HEK293T (cell line): ENCODE measurements around the gene VPS37B.

Source experiments
- CTCF ChIA-PET: fragments of 350-600 bp; formaldehyde crosslinking; extraction: SDS; loops from one replicate; lab custom pipeline; 2021; ENCODE audit warnings: antibody characterized with exemption, inconsistent platforms; lab: Yijun Ruan, JAX
- POLR2A ChIA-PET: fragments of 350-600 bp; formaldehyde crosslinking; extraction: SDS; loops from one replicate; lab custom pipeline; 2020; ENCODE audit warnings: antibody characterized with exemption, inconsistent platforms; lab: Yijun Ruan, JAX
- DNase-seq: peaks from one replicate; pipeline ENCODE4 v3.0.0; 2012; ENCODE audit warnings: mixed read lengths; ENCODE audit errors: extremely low spot score
- ARNT ChIP-seq: fragments of 450-650 bp; IDR thresholded peaks from 2 replicates; pipeline ENCODE4 v1.6.1; 2017; ENCODE audit warnings: mild to moderate bottlenecking
- BHLHE40 ChIP-seq: fragments of 450-650 bp; IDR thresholded peaks from 2 replicates; pipeline ENCODE4 v1.6.1; 2016; ENCODE audit warnings: mild to moderate bottlenecking, moderate library complexity, borderline replicate concordance
- CTBP1 ChIP-seq: fragments of 450-650 bp; IDR thresholded peaks from 2 replicates; pipeline ENCODE4 v1.6.1; 2016; ENCODE audit warnings: borderline replicate concordance
- ELF4 ChIP-seq: fragments of 450-650 bp; IDR thresholded peaks from 2 replicates; pipeline ENCODE4 v1.6.1; 2017; ENCODE audit warnings: antibody characterized with exemption
- FOXA1 ChIP-seq: fragments of 450-650 bp; IDR thresholded peaks from 2 replicates; pipeline ENCODE4 v1.6.1; 2016; ENCODE audit warnings: mild to moderate bottlenecking
- FOXK2 ChIP-seq: fragments of 450-650 bp; IDR thresholded peaks from 2 replicates; pipeline ENCODE4 v1.6.1; 2016; ENCODE audit warnings: mild to moderate bottlenecking
- FOXM1 ChIP-seq: fragments of 450-650 bp; IDR thresholded peaks from 2 replicates; pipeline ENCODE4 v1.6.1; 2017; ENCODE audit warnings: mild to moderate bottlenecking, borderline replicate concordance
- HDGF ChIP-seq: fragments of 450-650 bp; IDR thresholded peaks from 2 replicates; pipeline ENCODE4 v1.6.1; 2017; ENCODE audit warnings: antibody characterized with exemption, borderline replicate concordance
- L3MBTL2 ChIP-seq: fragments of 450-650 bp; conservative IDR thresholded peaks from 2 replicates; pipeline ENCODE4 v1.6.1; 2016; ENCODE audit warnings: mild to moderate bottlenecking
- LEF1 ChIP-seq: fragments of 450-650 bp; IDR thresholded peaks from 2 replicates; pipeline ENCODE4 v1.6.1; 2017; ENCODE audit warnings: mild to moderate bottlenecking, borderline replicate concordance
- NFRKB ChIP-seq: fragments of 450-650 bp; IDR thresholded peaks from 2 replicates; pipeline ENCODE4 v1.6.1; 2016; ENCODE audit warnings: mild to moderate bottlenecking, moderate library complexity
- SP1 ChIP-seq: fragments of 450-650 bp; IDR thresholded peaks from 2 replicates; pipeline ENCODE4 v1.6.1; 2017
- SUZ12 ChIP-seq: fragments of 450-650 bp; IDR thresholded peaks from 2 replicates; pipeline ENCODE4 v1.6.1; 2016; ENCODE audit warnings: mild to moderate bottlenecking
- TARDBP ChIP-seq: fragments of 450-650 bp; IDR thresholded peaks from 2 replicates; pipeline ENCODE4 v1.6.1; 2016
- ZNF384 ChIP-seq: fragments of 450-650 bp; IDR thresholded peaks from 2 replicates; pipeline ENCODE4 v1.6.1; 2016
- TF ChIP-seq, protein P1 (sequence below): fragments of 450-650 bp; IDR thresholded peaks from 2 replicates; pipeline ENCODE4 v1.6.1; 2016

VPS37B gene

DNA sequence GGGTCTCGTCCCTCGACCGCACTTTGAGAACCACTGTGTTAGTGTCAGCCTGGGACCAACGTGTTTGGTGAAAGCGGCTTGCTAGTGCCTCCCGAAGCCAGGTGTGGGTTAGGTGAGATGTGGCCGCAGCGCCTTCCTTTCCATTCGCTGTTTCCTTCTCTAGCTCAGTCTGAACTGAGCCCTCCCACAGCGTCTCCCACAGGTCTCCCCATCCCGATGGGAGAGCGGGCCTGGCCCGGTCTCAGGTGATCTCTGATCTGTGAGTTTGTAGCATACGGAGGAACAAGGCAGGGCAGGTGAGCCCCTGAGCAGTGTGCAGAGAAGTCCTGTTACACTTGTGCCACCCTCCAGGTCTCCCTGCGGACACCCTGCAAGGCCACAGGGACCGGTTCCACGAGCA is 41.4 kb downstream of the VPS37B start:
- ChIA-PET CTCF (no interaction called here), POLR2A (no interaction called here)
- TF ChIP-seq BHLHE40 (no peak), SP1 (no peak), CTBP1 (no peak), SUZ12 (no peak), FOXA1 (no peak), FOXM1 (no peak)
- TF ChIP-seq, protein P1, sequence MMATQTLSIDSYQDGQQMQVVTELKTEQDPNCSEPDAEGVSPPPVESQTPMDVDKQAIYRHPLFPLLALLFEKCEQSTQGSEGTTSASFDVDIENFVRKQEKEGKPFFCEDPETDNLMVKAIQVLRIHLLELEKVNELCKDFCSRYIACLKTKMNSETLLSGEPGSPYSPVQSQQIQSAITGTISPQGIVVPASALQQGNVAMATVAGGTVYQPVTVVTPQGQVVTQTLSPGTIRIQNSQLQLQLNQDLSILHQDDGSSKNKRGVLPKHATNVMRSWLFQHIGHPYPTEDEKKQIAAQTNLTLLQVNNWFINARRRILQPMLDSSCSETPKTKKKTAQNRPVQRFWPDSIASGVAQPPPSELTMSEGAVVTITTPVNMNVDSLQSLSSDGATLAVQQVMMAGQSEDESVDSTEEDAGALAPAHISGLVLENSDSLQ: no peak
- no peak for DNase-seq

DNA sequence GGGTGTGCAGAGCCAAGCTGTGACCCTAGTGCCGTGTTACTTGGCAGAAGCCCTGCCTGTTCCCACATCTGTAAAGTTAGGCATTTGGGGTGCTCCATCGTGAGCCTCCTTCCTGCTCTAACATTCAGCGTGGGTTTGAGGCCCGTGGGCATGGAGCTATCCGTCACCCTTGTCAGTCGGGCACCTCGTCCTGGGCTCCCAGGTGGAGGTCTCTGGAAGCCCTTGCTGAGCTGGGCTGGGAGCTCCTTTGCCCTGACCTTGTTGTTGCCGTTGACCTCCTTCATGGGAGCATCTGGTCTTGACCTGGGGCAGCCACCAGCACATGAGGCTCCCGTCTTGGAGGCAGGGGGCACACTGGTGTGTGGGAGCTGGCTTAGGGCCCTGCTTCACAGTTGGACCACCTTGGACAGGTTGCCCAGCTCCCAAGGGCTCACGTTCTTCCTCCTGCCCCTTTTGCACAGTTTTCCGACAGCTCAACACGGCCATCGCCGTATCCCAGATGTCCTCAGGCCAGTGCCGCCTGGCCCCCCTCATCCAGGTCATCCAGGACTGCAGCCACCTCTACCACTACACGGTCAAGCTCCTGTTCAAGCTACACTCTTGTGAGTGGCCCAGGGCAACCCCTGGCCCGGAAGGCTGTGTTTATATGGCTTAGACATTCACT is 42.2 kb downstream of the VPS37B start:
- ChIA-PET POLR2A (no interaction called here), CTCF (interaction anchor here (0.8 kb wide), 1 partner anchor 11 kb away, joined by 3 read pairs; no protein-coding TSS in a partner anchor)
- TF ChIP-seq TARDBP (no peak), HDGF (no peak), LEF1 (no peak)
- TF ChIP-seq, protein P1: no peak
- no peak for DNase-seq

DNA sequence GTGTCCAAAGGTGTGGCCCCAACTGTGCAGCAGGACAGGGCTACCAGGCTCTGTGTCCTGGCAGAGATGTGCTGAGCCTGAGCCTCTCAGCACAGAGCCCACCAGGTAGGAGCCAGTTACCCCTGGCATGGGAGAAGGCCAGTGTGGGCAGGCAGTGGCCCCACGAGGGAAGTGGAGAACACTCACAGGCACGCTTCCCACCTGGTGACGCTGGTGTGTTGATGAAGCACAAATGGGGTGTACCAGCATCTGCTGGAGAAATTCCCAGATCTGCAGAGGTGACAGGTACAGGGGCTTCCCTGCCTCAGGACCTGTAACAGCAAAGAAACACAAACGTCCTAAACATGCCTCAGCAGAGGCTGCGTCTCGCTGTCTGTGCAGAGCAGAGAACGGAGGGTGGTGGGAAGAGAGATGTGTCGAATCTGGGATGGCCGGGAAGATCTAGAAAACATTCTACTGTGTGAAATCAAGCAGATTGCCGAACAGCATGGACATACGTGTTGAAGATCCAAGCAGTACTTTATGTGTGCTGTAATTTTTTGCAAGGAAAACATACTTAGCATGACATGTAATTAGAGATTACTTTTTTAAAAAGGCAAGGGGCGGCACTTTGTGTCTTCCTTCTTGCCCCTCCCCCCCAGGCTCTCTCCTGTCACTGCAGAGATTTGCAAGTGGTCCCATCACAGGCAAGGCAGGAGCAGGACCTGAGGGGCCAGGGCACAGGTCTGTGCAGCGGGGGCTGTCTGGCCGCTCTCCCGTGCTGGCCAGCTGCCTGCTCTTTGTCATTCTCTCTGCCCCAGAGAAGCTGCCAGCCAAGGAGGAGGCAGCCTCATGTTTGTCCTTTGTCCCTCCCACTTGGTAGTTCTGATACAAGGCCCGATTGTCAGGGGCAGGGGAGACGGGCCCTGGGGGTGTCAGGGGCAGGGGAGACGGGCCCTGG is 43.3 kb downstream of the VPS37B start:
- POLR2A ChIA-PET: no interaction called here

DNA sequence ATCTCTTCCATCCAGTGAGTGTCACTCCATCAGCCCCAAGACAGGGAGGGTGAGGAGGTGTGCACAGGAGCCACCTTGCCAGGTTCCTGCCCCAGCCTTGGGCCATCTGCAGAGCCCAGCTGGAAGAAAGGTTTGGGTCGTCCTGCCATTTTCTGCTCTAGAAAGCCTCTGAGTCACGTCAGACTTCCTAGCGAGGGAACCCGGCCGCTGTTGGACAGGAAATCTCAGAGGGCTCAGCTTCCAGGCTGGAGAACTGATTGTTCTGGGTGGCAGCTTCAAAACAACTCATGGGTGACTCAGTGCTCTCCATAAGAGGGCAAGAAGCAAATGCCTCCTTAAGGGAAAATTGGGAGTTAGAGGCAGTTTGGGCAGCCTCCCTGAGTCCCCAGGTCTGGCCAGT is 44.1 kb downstream of the VPS37B start:
- CTCF ChIA-PET: no interaction called here
- DNase-seq: no peak
- POLR2A ChIA-PET: no interaction called here
- TF ChIP-seq TARDBP (no peak), SUZ12 (no peak), LEF1 (no peak), NFRKB (no peak), FOXA1 (no peak), BHLHE40 (no peak), CTBP1 (no peak), FOXM1 (no peak), SP1 (no peak), FOXK2 (no peak), HDGF (no peak), ZNF384 (no peak), L3MBTL2 (no peak), ARNT (no peak), ELF4 (no peak)
- TF ChIP-seq, protein P1: no peak

More for the DNA sequence above, 43.3 kb downstream of the VPS37B start:
- DNase-seq: no peak
- CTCF ChIA-PET: no interaction called here
- TF ChIP-seq TARDBP (no peak), SP1 (no peak), CTBP1 (no peak), HDGF (no peak), L3MBTL2 (no peak), ARNT (no peak), LEF1 (no peak), FOXA1 (no peak), SUZ12 (no peak), ELF4 (no peak), ZNF384 (no peak), NFRKB (no peak)
- TF ChIP-seq, protein P1: no peak

DNA sequence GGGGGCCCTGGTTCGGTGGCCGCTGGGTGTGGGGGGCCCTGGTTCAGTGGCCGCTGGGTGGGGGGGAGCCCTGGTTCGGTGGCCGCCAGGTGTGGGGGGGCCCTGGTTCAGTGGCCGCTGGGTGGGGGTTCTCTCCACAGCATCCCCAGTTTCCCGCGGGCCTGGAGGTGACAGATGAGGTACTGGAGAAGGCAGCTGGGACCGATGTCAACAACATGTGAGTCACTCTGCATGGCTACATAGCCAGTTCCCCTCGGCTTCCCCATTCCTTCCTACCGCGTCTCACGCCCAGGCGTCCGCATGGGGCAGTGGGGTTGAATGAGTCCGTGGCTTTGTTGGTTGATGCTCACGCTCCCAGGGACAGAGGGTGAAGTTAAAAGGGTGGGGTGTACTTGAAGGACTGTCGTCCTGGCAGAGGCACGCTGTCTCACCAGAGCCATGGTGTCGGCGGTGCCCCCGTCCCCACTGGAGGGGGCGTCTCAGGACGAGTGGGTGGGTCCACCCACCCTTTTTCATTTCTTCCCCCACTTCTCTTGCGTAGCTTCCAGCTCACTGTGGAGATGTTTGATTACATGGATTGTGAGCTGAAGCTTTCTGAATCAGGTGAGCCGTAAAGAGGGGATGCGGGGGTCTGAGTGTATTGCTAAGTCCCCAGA is 45.1 kb downstream of the VPS37B start:
- no peak for DNase-seq
- TF ChIP-seq SUZ12: no peak
- no peak for TF ChIP-seq BHLHE40
- TF ChIP-seq SP1: no peak
- TF ChIP-seq ARNT: no peak
- no peak for TF ChIP-seq L3MBTL2
- TF ChIP-seq, protein P1: no peak
- TF ChIP-seq TARDBP: no peak
- no peak for TF ChIP-seq NFRKB
- no peak for TF ChIP-seq FOXK2
- no peak for TF ChIP-seq FOXM1
- no peak for TF ChIP-seq FOXA1
- TF ChIP-seq ZNF384: no peak
- CTCF ChIA-PET: no interaction called here
- POLR2A ChIA-PET: no interaction called here
